ENCODE measurements around the gene MCM5.

DNA sequence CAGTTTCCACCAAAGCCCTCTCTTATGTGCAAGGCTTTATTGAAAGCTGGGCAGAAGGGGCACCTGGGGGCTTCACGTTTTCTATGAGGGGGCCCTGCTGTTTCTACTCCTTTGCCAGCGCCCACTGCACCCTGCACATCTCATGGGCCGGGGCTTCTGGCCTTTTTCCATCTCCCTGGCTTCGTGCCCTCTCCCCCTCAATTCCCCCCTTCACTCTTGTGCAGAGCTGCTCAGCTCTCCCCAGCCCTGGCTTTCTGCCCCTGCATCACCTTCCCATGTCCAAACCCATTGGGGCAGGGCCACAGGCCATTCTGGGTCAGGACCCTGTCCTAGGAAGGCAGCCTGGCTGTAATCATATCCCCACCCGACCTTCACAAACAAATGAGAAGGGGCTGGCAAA lies 36.5 kb downstream of the MCM5 start:
- TF ChIP-seq POLR2AphosphoS5 (IDR thresholded peaks at IDR 0.05) (no peak), POLR2A (IDR thresholded peaks at IDR 0.05) (no peak)
- TF ChIP-seq, protein P1, sequence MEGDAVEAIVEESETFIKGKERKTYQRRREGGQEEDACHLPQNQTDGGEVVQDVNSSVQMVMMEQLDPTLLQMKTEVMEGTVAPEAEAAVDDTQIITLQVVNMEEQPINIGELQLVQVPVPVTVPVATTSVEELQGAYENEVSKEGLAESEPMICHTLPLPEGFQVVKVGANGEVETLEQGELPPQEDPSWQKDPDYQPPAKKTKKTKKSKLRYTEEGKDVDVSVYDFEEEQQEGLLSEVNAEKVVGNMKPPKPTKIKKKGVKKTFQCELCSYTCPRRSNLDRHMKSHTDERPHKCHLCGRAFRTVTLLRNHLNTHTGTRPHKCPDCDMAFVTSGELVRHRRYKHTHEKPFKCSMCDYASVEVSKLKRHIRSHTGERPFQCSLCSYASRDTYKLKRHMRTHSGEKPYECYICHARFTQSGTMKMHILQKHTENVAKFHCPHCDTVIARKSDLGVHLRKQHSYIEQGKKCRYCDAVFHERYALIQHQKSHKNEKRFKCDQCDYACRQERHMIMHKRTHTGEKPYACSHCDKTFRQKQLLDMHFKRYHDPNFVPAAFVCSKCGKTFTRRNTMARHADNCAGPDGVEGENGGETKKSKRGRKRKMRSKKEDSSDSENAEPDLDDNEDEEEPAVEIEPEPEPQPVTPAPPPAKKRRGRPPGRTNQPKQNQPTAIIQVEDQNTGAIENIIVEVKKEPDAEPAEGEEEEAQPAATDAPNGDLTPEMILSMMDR (IDR thresholded peaks at IDR 0.05), result no peak
